ENCODE measurements around the gene ST3GAL5.

The ST3GAL5 gene

DNA sequence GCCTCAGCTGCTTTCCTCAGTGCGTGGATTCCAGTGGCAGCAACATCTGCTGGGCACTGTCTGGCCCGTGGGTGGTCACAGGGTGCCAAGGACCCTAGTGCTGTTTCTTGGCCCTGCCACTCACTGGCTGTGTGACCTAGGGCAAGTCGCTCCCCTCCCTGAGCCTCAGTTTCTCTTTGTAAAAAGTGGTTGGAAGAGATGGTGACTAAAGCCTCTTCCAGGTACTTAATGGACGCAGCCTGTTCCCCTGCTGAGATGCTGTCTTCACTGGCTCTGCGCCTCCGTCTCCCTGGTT is 92.8 kb downstream of the ST3GAL5 start:
- no peak overlapping the region for H2AFZ ChIP-seq
- H3K9me3 ChIP-seq (ENCODE audit: control insufficient read depth, low read length) = no peaks in the 10 kb centered on the region
- H3K4me2 ChIP-seq (ENCODE audit: low read length) = no peak overlapping the region
- H3K4me3 ChIP-seq (ENCODE audit: low read depth, low read length) = no peak overlapping the region
- TF ChIP-seq, protein P1, sequence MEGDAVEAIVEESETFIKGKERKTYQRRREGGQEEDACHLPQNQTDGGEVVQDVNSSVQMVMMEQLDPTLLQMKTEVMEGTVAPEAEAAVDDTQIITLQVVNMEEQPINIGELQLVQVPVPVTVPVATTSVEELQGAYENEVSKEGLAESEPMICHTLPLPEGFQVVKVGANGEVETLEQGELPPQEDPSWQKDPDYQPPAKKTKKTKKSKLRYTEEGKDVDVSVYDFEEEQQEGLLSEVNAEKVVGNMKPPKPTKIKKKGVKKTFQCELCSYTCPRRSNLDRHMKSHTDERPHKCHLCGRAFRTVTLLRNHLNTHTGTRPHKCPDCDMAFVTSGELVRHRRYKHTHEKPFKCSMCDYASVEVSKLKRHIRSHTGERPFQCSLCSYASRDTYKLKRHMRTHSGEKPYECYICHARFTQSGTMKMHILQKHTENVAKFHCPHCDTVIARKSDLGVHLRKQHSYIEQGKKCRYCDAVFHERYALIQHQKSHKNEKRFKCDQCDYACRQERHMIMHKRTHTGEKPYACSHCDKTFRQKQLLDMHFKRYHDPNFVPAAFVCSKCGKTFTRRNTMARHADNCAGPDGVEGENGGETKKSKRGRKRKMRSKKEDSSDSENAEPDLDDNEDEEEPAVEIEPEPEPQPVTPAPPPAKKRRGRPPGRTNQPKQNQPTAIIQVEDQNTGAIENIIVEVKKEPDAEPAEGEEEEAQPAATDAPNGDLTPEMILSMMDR (IDR thresholded peaks at IDR 0.05) = no peak
- no peaks in the 10 kb centered on the region for H3K4me1 ChIP-seq
- no peaks in the 10 kb centered on the region for H3K27me3 ChIP-seq (ENCODE audit: control insufficient read depth, insufficient read depth, low read length)
- no peak overlapping the region for H3K27ac ChIP-seq
- H3K36me3 ChIP-seq (ENCODE audit: control insufficient read depth, insufficient read depth, low read length) = no peaks in the 10 kb centered on the region
- H3K79me2 ChIP-seq = no peaks in the 10 kb centered on the region
- no peak overlapping the region for H3K9ac ChIP-seq

DNA sequence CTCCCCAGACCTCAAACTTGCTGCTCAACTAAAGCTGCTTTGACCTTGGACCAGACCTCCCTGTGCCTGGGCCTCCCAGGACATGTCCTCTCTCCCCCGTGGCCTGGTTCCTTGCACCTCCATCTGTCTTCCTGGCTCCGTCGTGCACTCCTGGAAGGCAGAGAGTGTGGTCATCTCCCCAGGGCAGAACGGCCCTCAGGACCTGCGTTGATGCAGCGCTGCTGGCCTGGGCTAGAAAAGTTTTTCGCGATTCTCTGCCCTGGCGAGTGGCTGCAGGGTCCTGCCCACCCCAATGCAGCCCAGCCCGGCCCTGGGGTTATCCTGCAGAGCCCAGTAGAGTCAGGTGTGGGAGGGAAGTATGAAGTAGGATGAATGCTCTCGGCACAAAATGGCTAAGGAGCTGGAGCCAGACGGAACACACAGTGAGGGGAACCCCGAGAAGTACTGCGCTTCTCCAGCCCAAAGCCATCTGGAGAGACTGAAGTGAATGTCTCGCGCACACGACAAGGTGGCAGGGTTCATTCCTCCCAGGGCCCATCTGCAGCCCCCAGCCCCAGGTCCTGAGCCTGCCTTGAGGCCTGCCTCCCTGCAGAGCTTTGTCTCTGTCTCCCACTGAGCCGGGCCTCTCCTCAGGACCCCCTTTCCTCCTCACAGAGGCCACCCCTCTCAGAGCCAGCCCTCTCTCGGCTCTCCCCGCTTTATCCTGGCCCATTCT is 93.3 kb downstream of the ST3GAL5 start:
- H3K4me2 ChIP-seq (ENCODE audit: low read length) = no peak overlapping the region
- H3K9ac ChIP-seq = no peak overlapping the region
- no peaks in the 10 kb centered on the region for H3K9me3 ChIP-seq (ENCODE audit: control insufficient read depth, low read length)

DNA sequence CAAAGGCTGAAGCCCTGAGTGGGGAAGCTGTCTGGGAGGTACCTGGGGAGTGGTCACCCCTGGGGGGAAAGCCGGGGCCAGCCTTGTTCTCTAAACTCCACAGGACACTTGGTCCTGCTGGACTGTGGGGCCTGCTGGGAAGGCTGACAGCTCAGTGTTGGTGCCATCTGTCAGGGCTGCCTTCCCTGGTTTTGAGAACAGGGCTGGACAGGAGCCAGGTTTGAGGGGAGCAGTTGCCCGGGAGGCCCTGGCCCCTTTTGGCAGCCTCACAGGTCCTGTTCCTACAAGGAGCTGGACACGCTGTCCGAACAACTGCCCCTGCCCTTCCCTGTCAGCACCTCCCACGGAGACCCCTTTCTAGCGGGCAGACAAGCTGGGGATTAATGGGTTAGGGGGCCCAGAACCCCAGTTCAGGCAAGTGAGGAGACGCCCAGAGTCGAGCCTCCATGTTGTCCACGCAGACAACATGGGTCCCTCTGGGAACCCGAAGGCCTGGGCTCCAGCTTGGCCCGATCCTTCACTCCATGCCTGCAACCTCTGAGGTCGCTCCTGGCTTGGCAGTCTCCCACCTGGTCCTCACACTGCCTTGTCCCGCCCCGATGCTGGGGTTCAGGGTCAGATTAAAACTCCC is 94.2 kb downstream of the ST3GAL5 start:
- Histone ChIP-seq H3K9me3 (ENCODE audit: control insufficient read depth, low read length) (no peaks in the 10 kb centered on the region), H3K79me2 (no peaks in the 10 kb centered on the region), H3K4me2 (ENCODE audit: low read length) (no peak overlapping the region), H3K27me3 (ENCODE audit: control insufficient read depth, insufficient read depth, low read length) (no peaks in the 10 kb centered on the region), H3K4me1 (no peaks in the 10 kb centered on the region), H2AFZ (no peak overlapping the region), H3K27ac (no peak overlapping the region), H3K9ac (no peak overlapping the region), H3K4me3 (ENCODE audit: low read depth, low read length) (no peak overlapping the region), H3K36me3 (ENCODE audit: control insufficient read depth, insufficient read depth, low read length) (no peaks in the 10 kb centered on the region)
- TF ChIP-seq, protein P1 (IDR thresholded peaks at IDR 0.05) = no peak

More for the DNA sequence above, 93.3 kb downstream of the ST3GAL5 start:
- no peak overlapping the region for H2AFZ ChIP-seq
- H3K27me3 ChIP-seq (ENCODE audit: control insufficient read depth, insufficient read depth, low read length) = no peaks in the 10 kb centered on the region
- no peaks in the 10 kb centered on the region for H3K36me3 ChIP-seq (ENCODE audit: control insufficient read depth, insufficient read depth, low read length)
- no peak overlapping the region for H3K27ac ChIP-seq
- H3K4me3 ChIP-seq (ENCODE audit: low read depth, low read length) = no peak overlapping the region
- H3K4me1 ChIP-seq = no peaks in the 10 kb centered on the region
- TF ChIP-seq, protein P1 (IDR thresholded peaks at IDR 0.05) = no peak
- no peaks in the 10 kb centered on the region for H3K79me2 ChIP-seq

DNA sequence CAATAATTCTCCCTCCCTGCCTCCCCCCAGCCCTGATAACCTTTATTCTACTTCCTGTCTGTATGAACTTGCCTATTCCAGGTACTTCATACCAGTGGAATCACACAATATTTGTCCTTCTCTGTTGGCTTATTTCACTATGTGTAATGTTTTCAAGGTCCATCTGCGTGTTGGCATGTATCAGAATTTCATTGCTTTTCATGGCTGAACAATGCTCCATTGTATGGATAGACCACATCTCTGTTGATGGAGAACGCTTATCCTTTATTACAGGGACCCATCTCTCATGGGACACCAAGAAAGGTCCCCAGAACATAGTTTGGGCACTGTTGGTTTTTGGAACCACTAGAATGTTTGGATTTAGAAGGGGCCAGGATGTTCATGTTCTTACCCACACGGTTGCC is 94.8 kb downstream of the ST3GAL5 start:
- H3K27me3 ChIP-seq (ENCODE audit: control insufficient read depth, insufficient read depth, low read length) = no peaks in the 10 kb centered on the region
- H3K4me2 ChIP-seq (ENCODE audit: low read length) = no peak overlapping the region
- no peaks in the 10 kb centered on the region for H3K79me2 ChIP-seq
- H3K4me1 ChIP-seq = no peaks in the 10 kb centered on the region
- H3K4me3 ChIP-seq (ENCODE audit: low read depth, low read length) = no peak overlapping the region
- H3K9me3 ChIP-seq (ENCODE audit: control insufficient read depth, low read length) = no peaks in the 10 kb centered on the region
- TF ChIP-seq, protein P1 (IDR thresholded peaks at IDR 0.05) = no peak
- no peak overlapping the region for H2AFZ ChIP-seq
- H3K9ac ChIP-seq = no peak overlapping the region
- no peaks in the 10 kb centered on the region for H3K36me3 ChIP-seq (ENCODE audit: control insufficient read depth, insufficient read depth, low read length)
- no peak overlapping the region for H3K27ac ChIP-seq

DNA sequence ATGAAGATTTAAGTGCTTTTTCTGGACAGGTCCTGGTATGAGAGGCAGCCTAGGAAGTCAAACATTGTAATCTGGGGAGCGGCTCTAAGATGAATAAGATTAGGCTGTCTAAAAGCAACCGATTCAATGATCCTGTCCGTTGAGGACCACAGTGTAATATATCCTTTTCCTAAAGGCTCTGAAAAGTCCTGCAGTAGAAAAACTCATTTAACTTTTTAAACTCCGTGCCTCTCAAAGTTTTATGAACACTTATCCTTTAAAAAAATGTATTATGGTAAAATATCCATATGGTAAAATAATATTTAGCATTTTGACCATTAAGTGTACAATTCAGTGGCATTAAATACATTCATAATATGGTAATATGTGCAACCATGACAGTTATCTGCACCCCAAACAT is 95.2 kb downstream of the ST3GAL5 start:
- no peak overlapping the region for H3K27ac ChIP-seq
- H3K4me1 ChIP-seq = no peaks in the 10 kb centered on the region
- no peak overlapping the region for H2AFZ ChIP-seq
- H3K4me2 ChIP-seq (ENCODE audit: low read length) = no peak overlapping the region
- no peaks in the 10 kb centered on the region for H3K36me3 ChIP-seq (ENCODE audit: control insufficient read depth, insufficient read depth, low read length)
- no peaks in the 10 kb centered on the region for H3K79me2 ChIP-seq
- H3K9me3 ChIP-seq (ENCODE audit: control insufficient read depth, low read length) = no peaks in the 10 kb centered on the region
- TF ChIP-seq, protein P1 (IDR thresholded peaks at IDR 0.05) = no peak
- H3K9ac ChIP-seq = no peak overlapping the region
- H3K4me3 ChIP-seq (ENCODE audit: low read depth, low read length) = no peak overlapping the region
- H3K27me3 ChIP-seq (ENCODE audit: control insufficient read depth, insufficient read depth, low read length) = no peaks in the 10 kb centered on the region
